GM23248 (cell line): Measurements from ENCODE around the gene FSCN2. TPM values are rescaled to one million over a fixed set of nuclear protein-coding genes. Genes with fewer than 3 reads are reported as not detected.

Source experiments
- DNase-seq: peaks from one replicate; pipeline ENCODE4 v3.0.0-alpha.2; 2015
- H2AFZ ChIP-seq: fragments of 200-600 bp; sonication (generic); 2 replicates; pipeline ENCODE4 v1.6.1; 2016; ENCODE audit warnings: antibody characterized with exemption
- H3F3A ChIP-seq: fragments of 200-600 bp; sonication (generic); 2 replicates; pipeline ENCODE4 v1.6.1; 2016; ENCODE audit warnings: mild to moderate bottlenecking, antibody characterized with exemption, mixed run types; ENCODE audit not compliant: insufficient read depth
- H3K27ac ChIP-seq: fragments of 200-600 bp; sonication (generic); 2 replicates; pipeline ENCODE4 v1.5.1; 2016; ENCODE audit warnings: mild to moderate bottlenecking
- H3K27me3 ChIP-seq: fragments of 200-600 bp; sonication (generic); replicated peaks from 2 replicates; pipeline ENCODE4 v1.6.1; 2016; ENCODE audit warnings: mild to moderate bottlenecking; ENCODE audit not compliant: insufficient read depth
- H3K36me3 ChIP-seq: fragments of 200-600 bp; sonication (generic); 2 replicates; pipeline ENCODE4 v1.6.1; 2016; ENCODE audit warnings: low read depth, mild to moderate bottlenecking
- H3K4me1 ChIP-seq: fragments of 200-600 bp; sonication (generic); 2 replicates; pipeline ENCODE4 v1.6.1; 2016; ENCODE audit warnings: mild to moderate bottlenecking; ENCODE audit not compliant: insufficient read depth
- H3K4me2 ChIP-seq: fragments of 200-600 bp; sonication (generic); one replicate; pipeline ENCODE4 v1.6.1; 2016; ENCODE audit warnings: mild to moderate bottlenecking; ENCODE audit not compliant: unreplicated experiment
- H3K4me3 ChIP-seq: fragments of 200-600 bp; sonication (generic); 2 replicates; pipeline ENCODE4 v1.5.1; 2016; ENCODE audit warnings: mild to moderate bottlenecking
- H3K79me2 ChIP-seq: fragments of 200-600 bp; sonication (generic); 2 replicates; pipeline ENCODE4 v1.6.1; 2016; ENCODE audit warnings: mild to moderate bottlenecking; ENCODE audit not compliant: insufficient read depth
- H3K9ac ChIP-seq: fragments of 200-600 bp; sonication (generic); 2 replicates; pipeline ENCODE4 v1.6.1; 2016; ENCODE audit warnings: mild to moderate bottlenecking
- H3K9me2 ChIP-seq: fragments of 200-600 bp; sonication (generic); 2 replicates; pipeline ENCODE4 v1.6.1; 2016; ENCODE audit warnings: mixed run types, mild to moderate bottlenecking, moderate library complexity; ENCODE audit not compliant: insufficient read depth
- H3K9me3 ChIP-seq: fragments of 200-600 bp; sonication (generic); one replicate; pipeline ENCODE4 v1.6.1; 2017; ENCODE audit warnings: low read depth
- H4K20me1 ChIP-seq: fragments of 200-600 bp; sonication (generic); 2 replicates; pipeline ENCODE4 v1.6.0; 2016; ENCODE audit not compliant: insufficient read depth
- EZH2 ChIP-seq: fragments of 200-600 bp; sonication (generic); IDR thresholded peaks from 2 replicates; pipeline ENCODE4 v1.6.1; 2018; ENCODE audit warnings: antibody characterized with exemption, mild to moderate bottlenecking; ENCODE audit not compliant: insufficient read depth, poor library complexity, severe bottlenecking
- EZH2phosphoT487 ChIP-seq: fragments of 200-600 bp; sonication (generic); IDR thresholded peaks from 2 replicates; pipeline ENCODE4 v1.6.1; 2018; ENCODE audit warnings: antibody characterized with exemption, moderate library complexity, mild to moderate bottlenecking, low read depth; ENCODE audit not compliant: insufficient read depth
- WGBS, 2 experiments: methylation state at CpG; one replicate each; pipeline ENCODE4 v1.1.6; 2015 to 2017; ENCODE audit warnings: low lambda C conversion rate in 2 of 2, low coverage in 1 of 2; ENCODE audit errors: missing lambda C conversion rate in 2 of 2; 5-methylcytosine and 5-hydroxymethylcytosine counted together
- in situ Hi-C: fragments of 300-500 bp; cut with MboI; formaldehyde crosslinking; loops from 2 replicates; pipeline ENCODE4 v1.15.0; 2020
- polyA plus RNA-seq: library from polyadenylated mRNA; unstranded; fragments of >200 nt; fragmentation: Nextera tagmentation; extraction: Ambion mirVana; gene quantifications from 2 replicates; pipeline ENCODE4 v1.2.1, GENCODE V29; 2016
- total RNA-seq: library from RNA; depleted of rRNA; stranded (reverse); fragments of >200 nt; shearing (Covaris generic); gene quantifications from 2 replicates; pipeline ENCODE4 v1.2.3, GENCODE V29; 2014

The FSCN2 gene
- total and polyA plus RNA-seq, 2 experiments from 2014 or later = 0.48 to 3.2 TPM

- Histone ChIP-seq H3K4me3 (no peak overlapping the region), H2AFZ (no peak overlapping the region), H3K4me1 (peaks cover 32% of the 10 kb centered on the region), H3K36me3 (peaks cover 22% of the 10 kb centered on the region), H3K4me2 (no peak overlapping the region), H3F3A (peaks cover 28% of the 10 kb centered on the region), H4K20me1 (no peaks in the 10 kb centered on the region), H3K9me2 (no peaks in the 10 kb centered on the region), H3K9ac (no peak overlapping the region), H3K27me3 (no peaks in the 10 kb centered on the region), H3K27ac (no peak overlapping the region), H3K79me2 (peaks cover 63% of the 10 kb centered on the region), H3K9me3 (no peaks in the 10 kb centered on the region)
- TF ChIP-seq EZH2phosphoT487 (no peak), EZH2 (no peak)
- in situ Hi-C loops = no loop called here
- DNase-seq = no peak
- 91 to 92% methylated on average over 17 of the region's 17 CpGs for WGBS, 2 experiments
These were observed 45.8 kb downstream of the FSCN2 start for GRCh38 chr17:81573794-81574642.

GRCh38 chr17:81574643-81574956 is 46.4 kb downstream of the FSCN2 start:
- in situ Hi-C loops = no loop called here
- H4K20me1 ChIP-seq = no peaks in the 10 kb centered on the region
- H3K27ac ChIP-seq = no peak overlapping the region
- WGBS, 2 experiments = 85 to 90% methylated on average over 8 of the region's 8 CpGs
- H3F3A ChIP-seq = peaks cover 26% of the 10 kb centered on the region
- H3K9me3 ChIP-seq = no peaks in the 10 kb centered on the region
- no peak overlapping the region for H2AFZ ChIP-seq
- DNase-seq = no peak
- H3K36me3 ChIP-seq = peaks cover 17% of the 10 kb centered on the region; the same call in 1 of the 2 replicates
- peaks cover 38% of the 10 kb centered on the region for H3K4me1 ChIP-seq
- peaks cover 69% of the 10 kb centered on the region for H3K79me2 ChIP-seq
- TF ChIP-seq EZH2phosphoT487 (no peak), EZH2 (no peak)
- no peaks in the 10 kb centered on the region for H3K27me3 ChIP-seq
- H3K4me2 ChIP-seq = no peak overlapping the region
- H3K4me3 ChIP-seq = no peak overlapping the region
- H3K9ac ChIP-seq = no peak overlapping the region
- H3K9me2 ChIP-seq = no peaks in the 10 kb centered on the region

GRCh38 chr17:81575836-81576235 is 47.7 kb downstream of the FSCN2 start:
- Histone ChIP-seq H3K4me2 (no peak overlapping the region), H3K27me3 (no peaks in the 10 kb centered on the region), H4K20me1 (no peaks in the 10 kb centered on the region), H3K9ac (no peak overlapping the region), H3K79me2 (peaks cover 78% of the 10 kb centered on the region), H3K27ac (no peak overlapping the region), H3K4me1 (peaks cover 50% of the 10 kb centered on the region), H3K9me3 (no peaks in the 10 kb centered on the region), H3K36me3 (peaks cover 17% of the 10 kb centered on the region; the same call in 1 of the 2 replicates), H3F3A (peaks cover 26% of the 10 kb centered on the region), H2AFZ (no peak overlapping the region), H3K4me3 (no peak overlapping the region), H3K9me2 (no peaks in the 10 kb centered on the region)
- no peak for TF ChIP-seq EZH2phosphoT487
- TF ChIP-seq EZH2 = no peak
- 76 to 77% methylated on average over 3 of the region's 3 CpGs for WGBS, 2 experiments
- DNase-seq = no peak
- in situ Hi-C loops = no loop called here

GRCh38 chr17:81576621-81577277 is 48.6 kb downstream of the FSCN2 start:
- 34% methylated on average over 16 to 17 of the region's 17 CpGs for WGBS, 2 experiments

More at GRCh38 chr17:81576621-81577277, 48.6 kb downstream of the FSCN2 start:
- no peaks in the 10 kb centered on the region for H3K9me2 ChIP-seq
- peak overlapping the region; percentile 72 for H3K4me2 ChIP-seq
- in situ Hi-C loops = no loop called here
- peaks cover 76% of the 10 kb centered on the region for H3K79me2 ChIP-seq
- H3K4me1 ChIP-seq = peaks cover 55% of the 10 kb centered on the region
- TF ChIP-seq EZH2phosphoT487 = no peak
- no peak for TF ChIP-seq EZH2
- peak; percentile 90 for DNase-seq
- peaks cover 16% of the 10 kb centered on the region; the same call in 1 of the 2 replicates for H3K36me3 ChIP-seq
- peaks cover 26% of the 10 kb centered on the region for H3F3A ChIP-seq
- no peaks in the 10 kb centered on the region for H4K20me1 ChIP-seq
- H3K9me3 ChIP-seq = no peaks in the 10 kb centered on the region
- peak overlapping the region; percentile 19; the same call in 1 of the 2 replicates for H3K4me3 ChIP-seq
- peak overlapping the region; percentile 80 for H3K27ac ChIP-seq
- H3K9ac ChIP-seq = peak overlapping the region; percentile 48
- H2AFZ ChIP-seq = no peak overlapping the region
- H3K27me3 ChIP-seq = no peaks in the 10 kb centered on the region
